Stimulated activated CD8-positive, alpha-beta memory T cell treated with anti-CD3 and anti-CD28 coated beads, Interleukin-15, amount 100 ng/mL, for 1 hour (primary cell): ENCODE results near the gene TMEM45A.
"Not testable (repeated sequence)": the region's sequence is repeated elsewhere in the genome, so short reads cannot be mapped to it uniquely, and the experiment has no call there.

Experiments
- DNase-seq: peaks from one replicate; pipeline ENCODE4 v3.0.0-alpha.2; 2020; ENCODE audit warnings: low read depth

Gene TMEM45A

DNA sequence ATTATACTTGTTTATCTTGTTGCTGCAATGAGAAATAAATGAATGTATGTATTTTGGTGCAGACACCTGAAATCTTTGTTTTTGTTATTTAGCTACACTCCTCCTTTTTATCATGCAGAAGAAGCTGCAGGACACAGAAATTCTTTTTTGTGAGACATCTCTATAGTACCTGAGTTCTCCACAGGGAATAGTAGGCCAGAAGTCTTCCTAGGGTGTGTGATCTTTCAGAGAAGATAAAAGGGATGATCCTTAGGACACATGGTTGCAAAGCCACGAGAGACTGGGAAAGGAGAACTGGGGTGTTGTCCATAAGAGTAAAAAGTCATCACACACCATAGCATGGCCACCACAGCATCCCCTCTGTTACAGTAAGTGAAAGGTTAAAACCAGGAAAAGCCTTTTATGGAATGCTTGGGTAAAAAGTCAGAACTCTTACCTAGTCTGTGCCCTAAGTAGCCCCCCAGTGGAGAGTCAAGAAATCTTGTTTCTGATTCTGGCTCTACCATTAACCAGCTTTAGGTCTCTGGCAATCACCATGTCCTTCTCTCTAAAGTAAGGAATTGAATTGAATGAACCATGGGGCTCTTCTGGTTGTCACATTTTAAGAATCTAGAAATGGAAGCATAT, 85.1 kb downstream of the TMEM45A start:
- DNase-seq = no peak

DNA sequence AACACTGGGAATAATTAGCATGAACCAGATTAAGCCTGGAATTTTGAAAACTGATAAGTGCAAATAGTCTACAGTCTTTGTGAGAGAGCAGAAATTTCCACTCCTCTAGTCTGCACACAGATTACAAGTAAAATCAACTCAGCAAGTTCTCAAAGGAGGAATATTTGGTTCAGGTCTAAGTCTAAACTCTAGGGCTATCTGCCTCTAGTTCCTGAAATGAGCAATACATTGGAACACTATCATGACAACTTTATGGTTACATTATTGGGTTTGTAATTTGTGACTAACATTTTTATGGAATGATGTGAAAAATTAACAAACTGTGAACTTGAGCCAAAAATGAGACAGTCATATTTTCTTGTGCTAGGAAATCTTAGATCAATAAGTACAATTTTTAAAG, 86.2 kb downstream of the TMEM45A start:
- DNase-seq = no peak

DNA sequence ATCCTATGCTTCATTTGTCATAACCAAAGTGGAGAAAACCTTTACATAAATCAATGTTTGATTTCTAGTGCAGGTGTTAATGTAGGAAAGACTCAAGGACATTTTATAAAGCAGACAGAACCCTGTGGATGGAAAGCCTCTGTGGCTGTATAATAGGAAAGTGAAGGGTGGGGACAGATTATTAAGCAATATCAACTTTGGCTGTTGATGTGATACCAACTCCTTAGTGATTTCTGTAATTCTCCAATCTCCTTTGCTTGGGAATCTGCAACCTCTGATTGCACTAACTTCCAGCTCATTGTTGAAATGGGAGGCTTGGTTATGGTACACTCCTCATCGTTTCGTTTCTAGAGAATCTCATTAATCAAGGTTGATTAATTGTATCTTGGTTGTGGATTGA, 87.7 kb downstream of the TMEM45A start:
- DNase-seq = no peak

DNA sequence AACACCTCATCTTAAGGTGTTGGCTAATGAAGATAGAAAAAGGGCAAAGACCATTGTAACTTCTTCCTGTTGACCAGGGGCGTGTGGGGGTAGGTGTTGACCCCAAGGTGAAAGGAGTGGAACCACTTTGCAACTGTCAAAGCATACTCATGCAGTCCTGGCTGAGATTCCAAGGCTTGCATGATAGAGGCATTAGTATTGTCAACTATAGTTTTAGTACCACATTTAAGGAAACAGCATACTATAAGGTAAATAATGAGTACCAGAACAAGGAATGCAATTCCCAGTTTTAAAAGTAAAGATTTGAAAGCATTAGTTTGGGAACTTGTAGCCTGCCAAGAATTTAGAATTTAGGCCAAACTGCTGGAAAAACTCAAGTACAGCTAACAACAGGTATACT, 89.2 kb downstream of the TMEM45A start:
- no peak for DNase-seq

DNA sequence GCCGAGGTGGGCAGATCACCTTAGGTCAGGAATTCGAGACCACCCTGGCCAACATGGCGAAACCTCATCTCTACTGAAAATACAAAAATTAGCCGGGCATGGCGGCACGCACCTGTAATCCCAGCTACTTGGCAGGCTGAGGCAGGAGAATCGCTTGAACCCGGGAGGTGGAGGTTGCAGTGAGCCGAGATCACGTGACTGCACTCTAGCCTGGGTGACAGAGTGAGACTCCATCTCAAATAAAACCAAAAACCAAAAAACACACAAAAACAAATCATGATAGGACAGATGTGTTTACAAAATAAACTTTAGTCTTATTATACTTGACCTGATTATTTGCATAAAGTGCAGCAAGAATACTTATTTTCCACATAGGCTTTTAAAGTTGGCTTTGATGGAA, 89.7 kb downstream of the TMEM45A start:
- not testable (repeated sequence) for DNase-seq

DNA sequence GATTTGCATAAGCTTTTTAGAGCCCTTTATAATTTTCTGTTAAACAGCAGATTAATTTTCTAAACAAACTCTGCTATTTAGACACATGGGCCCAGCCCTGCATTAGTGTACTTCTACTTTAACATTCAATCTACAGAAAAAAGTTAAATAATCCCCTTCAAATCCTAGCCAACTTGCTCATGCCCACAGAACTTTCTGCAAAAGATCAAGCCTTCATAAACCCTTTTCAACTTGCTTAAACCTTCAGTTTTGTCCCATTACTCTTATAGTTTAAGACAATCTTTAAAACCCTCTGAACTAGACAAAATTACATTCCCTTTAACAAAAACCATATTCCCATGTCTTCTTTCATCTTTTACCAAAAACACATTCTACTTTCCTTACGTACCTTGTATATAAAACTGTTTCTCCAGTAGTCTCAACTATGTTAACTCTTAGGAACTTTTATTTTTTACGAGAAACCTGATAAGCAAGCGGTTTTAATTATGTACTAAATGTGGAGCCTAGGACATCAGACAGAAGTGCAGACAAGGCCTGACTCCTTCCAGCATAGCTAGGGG, 91.8 kb downstream of the TMEM45A start:
- DNase-seq = no peak

DNA sequence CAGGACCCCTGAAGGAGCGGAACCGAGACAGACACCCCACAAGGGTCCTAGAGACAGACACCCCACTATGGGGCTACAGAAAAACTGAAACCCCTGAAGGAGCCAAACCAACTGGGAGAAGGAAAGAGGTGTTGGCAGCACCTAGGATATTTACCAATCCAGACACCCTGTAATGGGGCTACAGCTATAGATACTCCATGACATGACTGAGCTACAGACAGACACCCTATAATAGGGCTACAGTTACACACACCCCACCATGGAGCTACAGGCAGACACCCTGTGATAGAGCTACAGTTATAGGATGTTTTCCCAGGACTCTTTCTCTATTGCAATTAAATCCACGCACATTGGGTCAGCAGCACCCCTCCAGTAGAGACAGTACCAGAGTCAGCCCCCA, 94.4 kb downstream of the TMEM45A start:
- no peak for DNase-seq

DNA sequence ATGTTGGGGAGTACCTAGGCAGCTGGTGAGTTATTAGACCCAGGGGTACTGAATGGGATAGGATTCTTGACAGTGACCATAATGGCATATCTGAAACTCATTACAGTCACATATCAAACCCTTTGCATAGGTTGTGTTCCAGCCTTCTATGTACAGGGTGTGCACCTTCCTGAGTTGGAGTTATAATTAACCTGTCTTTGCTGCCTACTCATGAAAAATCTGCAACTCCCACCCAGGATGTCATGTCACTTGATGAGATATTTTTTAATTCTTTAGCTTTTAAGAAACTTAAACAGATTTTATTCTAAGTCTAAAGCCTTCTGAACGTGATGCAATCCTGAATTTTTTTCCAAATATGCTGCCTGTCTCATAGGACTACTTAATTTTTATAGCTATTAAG, 95.8 kb downstream of the TMEM45A start:
- DNase-seq = no peak

DNA sequence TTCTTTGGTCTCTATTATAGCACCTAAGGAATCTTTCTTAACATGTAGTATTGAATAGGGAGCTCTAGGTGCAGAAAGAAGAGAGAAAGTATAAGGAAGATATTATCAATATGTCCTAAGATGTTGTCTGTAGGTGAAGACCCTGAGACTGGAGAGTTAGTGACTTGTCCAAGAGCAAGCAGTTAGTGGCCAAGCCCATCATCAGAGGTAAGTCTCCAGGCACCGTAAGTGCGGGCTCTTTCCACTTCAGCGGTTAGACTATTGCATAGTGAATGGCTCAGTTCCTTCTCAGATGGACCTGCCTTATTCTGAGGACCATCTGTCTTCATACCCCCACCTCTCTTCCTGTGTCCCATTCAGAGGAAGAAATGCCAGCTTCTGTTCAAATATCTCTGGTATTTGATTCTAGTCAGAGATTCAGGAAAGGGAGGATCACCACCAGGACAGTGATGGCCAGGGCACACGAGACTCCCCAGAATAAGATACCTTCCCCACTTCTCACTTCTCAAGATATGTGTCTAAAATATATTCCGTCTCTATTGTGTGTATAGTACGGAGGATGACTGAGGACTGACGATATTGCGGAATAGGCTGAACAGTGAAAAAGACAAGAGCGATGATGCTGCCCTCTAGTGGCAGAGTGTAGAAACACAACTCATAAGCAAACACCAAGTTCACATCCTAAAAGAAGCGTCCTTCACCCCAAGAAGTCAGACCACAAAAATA, 97.9 kb downstream of the TMEM45A start:
- DNase-seq = peak; percentile 27

- DNase-seq = no peak
Measured at GRCh38 chr3:100590840-100591147, 98.4 kb downstream of the TMEM45A start.

GRCh38 chr3:100591411-100591810, 99.0 kb downstream of the TMEM45A start:
- DNase-seq = no peak

DNA sequence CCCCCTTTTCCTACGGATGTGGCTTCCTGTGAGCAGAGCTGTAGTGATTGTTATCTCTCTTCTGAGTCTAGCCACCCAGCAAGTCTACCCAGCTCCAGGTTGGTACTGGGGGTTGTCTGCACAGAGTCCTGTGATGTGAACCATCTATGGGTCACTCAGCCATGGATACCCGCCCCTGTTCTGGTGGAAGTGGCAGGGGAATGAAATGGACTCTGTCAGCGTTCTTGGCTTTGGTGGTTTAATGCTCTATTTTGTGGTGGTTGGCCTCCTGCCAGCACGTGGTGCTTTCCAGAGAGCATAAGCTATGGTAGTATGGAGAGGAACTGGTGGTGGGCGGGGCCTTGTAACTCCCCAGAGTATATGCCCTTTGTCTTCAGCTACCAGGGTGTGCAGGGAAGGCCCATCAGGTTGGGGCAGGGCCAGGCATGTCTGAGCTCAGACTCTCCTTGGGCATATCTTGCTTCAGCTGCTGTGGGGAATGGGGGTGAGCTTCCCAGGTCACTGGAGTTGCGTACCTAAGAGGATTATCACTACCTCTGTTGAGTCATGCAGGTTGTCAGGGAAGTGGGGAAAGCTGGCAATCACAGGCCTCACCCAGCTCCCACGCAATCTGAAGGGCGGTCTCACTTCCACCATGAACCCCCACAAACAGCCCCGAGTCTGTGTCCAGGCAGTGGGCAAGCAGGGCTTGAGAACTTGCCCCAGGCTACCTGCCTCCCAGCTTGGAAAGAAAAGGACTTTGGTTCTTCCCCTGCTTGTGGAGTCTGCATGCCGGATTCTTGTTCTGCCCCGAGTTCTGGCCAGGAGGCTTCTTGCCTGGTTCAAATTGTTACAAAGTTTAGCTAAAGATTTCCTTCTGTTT, 108.0 kb downstream of the TMEM45A start:
- no peak for DNase-seq

- no peak for DNase-seq
Measured at GRCh38 chr3:100602506-100603444, 110.4 kb downstream of the TMEM45A start.

DNA sequence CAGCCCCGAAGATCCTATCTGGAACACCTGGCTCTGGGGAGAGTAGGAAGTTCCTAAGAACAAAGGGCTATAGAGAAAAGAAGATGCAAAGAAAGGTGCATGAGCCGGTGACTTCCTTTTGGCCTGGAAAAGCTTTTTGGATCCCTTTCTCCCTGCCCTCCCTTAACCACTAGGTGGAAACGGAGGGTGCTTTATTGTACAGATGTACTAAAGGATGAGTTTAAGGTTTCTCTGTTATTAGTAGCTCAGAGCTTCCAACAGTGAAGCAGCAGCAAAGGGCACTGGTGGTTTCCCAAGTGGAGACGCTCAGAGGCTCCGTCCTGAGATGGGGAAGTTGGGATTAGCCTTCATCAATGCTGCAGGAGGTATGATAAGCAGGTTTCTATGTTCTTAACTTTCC, 111.0 kb downstream of the TMEM45A start:
- DNase-seq = no peak

- no peak for DNase-seq
Measured at GRCh38 chr3:100605358-100605757, 112.9 kb downstream of the TMEM45A start.

- DNase-seq = no peak
Measured at GRCh38 chr3:100606894-100607512, 114.6 kb downstream of the TMEM45A start.

DNA sequence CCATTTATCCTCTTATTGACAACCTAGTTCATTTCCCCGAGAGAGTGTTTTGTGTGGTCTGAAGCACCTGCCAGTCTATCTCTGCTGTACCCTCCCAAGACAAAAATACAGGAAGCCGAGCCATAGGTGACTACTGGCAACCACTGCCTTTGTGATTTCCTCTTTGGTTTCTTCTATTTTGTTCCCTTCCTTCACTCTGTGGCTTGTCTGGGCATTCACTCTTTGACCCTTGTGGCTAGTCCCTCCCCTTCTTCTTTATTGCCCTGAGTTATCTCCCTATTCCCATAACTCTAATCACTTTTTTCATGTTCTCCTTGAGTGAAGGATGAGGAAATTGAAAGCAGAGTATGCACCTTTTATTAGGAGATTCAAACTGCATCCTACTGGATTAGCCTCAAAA, 116.9 kb downstream of the TMEM45A start, which contains the start of gene ADGRG7:
Gene ADGRG7, plus strand, starts transcription at position 297 of the 400 bp plus-strand sequence. CDS start 256 bp downstream, outside the sequence.
- no peak for DNase-seq

- DNase-seq = no peak
Measured at GRCh38 chr3:100609963-100610362, 117.5 kb downstream of the TMEM45A start.

GRCh38 chr3:100611221-100611620, 118.8 kb downstream of the TMEM45A start:
- no peak for DNase-seq

- DNase-seq = no peak
Measured at GRCh38 chr3:100613721-100614390, 121.4 kb downstream of the TMEM45A start.

DNA sequence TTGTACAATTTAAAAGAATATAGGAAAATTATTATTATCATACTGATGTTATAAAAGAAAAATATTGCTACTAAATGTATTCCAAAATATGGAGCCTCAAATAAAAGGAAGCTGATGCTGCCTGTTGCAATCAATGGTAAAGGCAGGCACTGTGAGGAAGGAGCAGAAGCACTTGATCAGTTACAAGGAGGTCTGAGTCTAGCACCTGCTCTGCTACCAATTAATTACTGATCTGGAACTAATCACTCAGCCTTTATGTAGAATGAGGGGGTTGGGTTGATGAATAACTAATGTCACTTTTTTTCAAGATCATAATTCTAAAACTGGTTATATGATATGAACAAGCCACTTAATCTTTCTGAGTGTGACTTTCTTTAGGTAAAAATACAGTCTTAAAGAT, 122.5 kb downstream of the TMEM45A start:
- DNase-seq = no peak
